ENCODE measurements around the gene PSMC3.

- no peak for TF ChIP-seq CTCF (IDR thresholded peaks at IDR 0.05; ENCODE audit: insufficient read depth, low read depth, low read length)
- no peak for TF ChIP-seq EZH2 (IDR thresholded peaks at IDR 0.05; ENCODE audit: insufficient read depth, low read length)
These were observed 22.6 kb upstream of the PSMC3 start, which contains the start of gene RAPSN for GRCh38 chr11:47448566-47449427.

Data from astrocyte (in vitro differentiated cells and primary cell).